Measurements from ENCODE around the gene PLA2G12A. TPM values are rescaled to one million over a fixed set of nuclear protein-coding genes. Genes with fewer than 3 reads are reported as not detected.

The PLA2G12A gene
- total and polyA plus RNA-seq, 2 of the 8 experiments (the other 6 are each of a cell fraction or from before 2014, with no cell fraction given), result 26.6 to 47.2 TPM

GRCh38 chr4:109750652-109751244 lies 20.9 kb upstream of the PLA2G12A start (continued):
- TF ChIP-seq TAF1 (IDR thresholded peaks at IDR 0.05; ENCODE audit: low read depth, low read length) (no peak), CTCF (IDR thresholded peaks at IDR 0.05; ENCODE audit: control extremely low read depth in 1 of 3, insufficient read depth in 1 of 3, low read depth in 1 of 3, low read length in 3 of 3) (no peak), JUN (IDR thresholded peaks at IDR 0.05; ENCODE audit: low read depth, low read length) (no peak), NRF1 (IDR thresholded peaks at IDR 0.05; ENCODE audit: low read depth, low read length) (no peak), ATF2 (IDR thresholded peaks at IDR 0.05; ENCODE audit: low read length) (no peak), NANOG (IDR thresholded peaks at IDR 0.05; ENCODE audit: insufficient read depth, low read depth, low read length, poor library complexity, severe bottlenecking) (no peak), SAP30 (IDR thresholded peaks at IDR 0.05; ENCODE audit: insufficient read depth, insufficient replicate concordance, low read length) (no peak)
